ENCODE results near the gene HSPA12B. TPM values are rescaled to one million over a fixed set of nuclear protein-coding genes. Genes with fewer than 3 reads are reported as not detected.

The HSPA12B gene
- total RNA-seq, 4 donors from 2014 or later, result 0.64 to 4.6 (median 1.8) TPM

DNA sequence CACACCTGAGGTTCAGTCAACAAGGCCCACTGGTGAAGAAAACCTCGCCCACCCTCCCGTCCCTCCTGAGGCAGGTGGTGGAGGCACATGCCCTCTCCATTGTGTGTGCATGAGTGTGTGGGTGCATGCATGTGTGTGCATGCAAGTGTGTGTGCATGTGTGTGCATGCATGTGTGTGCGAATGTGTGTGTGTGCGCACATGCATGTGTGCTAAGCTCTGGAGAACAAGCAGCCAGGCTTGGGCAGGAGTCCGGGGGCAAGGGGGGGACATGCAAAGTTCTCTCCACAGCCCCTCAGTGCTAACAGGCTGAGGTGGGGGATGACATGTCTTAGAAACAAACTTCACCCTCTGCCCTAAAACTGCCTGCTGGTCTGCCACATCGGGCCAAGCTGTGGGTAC is 3.1 kb upstream of the HSPA12B start:
- H3K27ac ChIP-seq, result peak overlapping the region in 1 of 4 donors; percentile 2
- intact Hi-C loops (cut with DNase I), result no loop called here
- peaks cover 15 to 51% (median 17%) of the 10 kb centered on the region in 3 donors for H3K4me1 ChIP-seq
- H3K9me3 ChIP-seq, result no peaks in the 10 kb centered on the region
- H3K36me3 ChIP-seq, result no peaks in the 10 kb centered on the region
- H3K27me3 ChIP-seq, result peaks cover 0 to 62% (median 2%) of the 10 kb centered on the region in 4 donors
- no peak for DNase-seq
- no peak overlapping the region for H3K4me3 ChIP-seq
- TF ChIP-seq POLR2A (IDR thresholded peaks at IDR 0.05) (no peak), CTCF (IDR thresholded peaks at IDR 0.05) (no peak)
- WGBS, 2 donors, result 57 to 72% methylated on average over 3 to 5 of the region's 6 CpGs

DNA sequence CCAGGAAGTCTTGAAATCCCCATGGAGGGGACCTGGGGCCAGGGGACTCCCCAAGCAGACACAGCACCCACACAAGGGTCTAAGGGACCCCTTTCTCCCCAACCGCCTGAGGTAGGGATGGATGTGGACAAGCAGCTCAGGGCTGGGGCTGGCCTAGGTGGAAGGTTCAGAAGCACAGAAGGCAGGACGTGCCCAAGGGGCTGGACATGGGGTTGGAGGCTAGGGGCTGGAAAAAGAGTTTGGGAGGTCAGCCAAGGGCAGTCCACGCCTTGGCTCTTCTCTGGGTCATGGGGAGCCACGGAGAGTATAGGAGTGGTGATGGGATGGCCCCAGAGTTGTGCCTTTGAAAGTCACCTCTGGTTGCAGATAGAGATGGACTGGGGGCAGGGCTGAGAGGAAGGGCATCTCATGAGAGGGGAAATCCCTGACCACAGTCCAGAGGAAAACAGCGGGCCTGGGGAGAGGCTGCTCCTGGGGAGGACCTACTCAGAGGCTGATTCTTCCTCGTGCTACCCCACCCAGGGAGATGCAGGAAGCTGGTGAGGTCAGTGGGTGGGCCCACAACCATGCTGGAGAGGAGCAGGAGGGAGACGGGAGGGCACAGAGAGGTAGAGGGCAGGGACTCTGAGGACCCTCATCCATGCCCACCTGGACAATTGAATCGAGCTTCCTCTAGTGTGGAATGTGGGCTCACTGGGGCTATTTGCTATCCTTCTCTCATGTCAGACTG is 2.5 kb upstream of the HSPA12B start:
- WGBS, 2 donors, result 66 to 74% methylated on average over 6 to 7 of the region's 8 CpGs
- Histone ChIP-seq H3K27ac (peak overlapping the region in 1 of 4 donors; percentile 21), H3K4me3 (no peak overlapping the region), H3K9me3 (no peaks in the 10 kb centered on the region), H3K4me1 (peaks cover 15 to 53% (median 17%) of the 10 kb centered on the region in 3 donors), H3K27me3 (peaks cover 0 to 62% (median 2%) of the 10 kb centered on the region in 4 donors), H3K36me3 (no peaks in the 10 kb centered on the region)
- intact Hi-C loops (cut with DNase I), result no loop called here
- no peak for DNase-seq
- TF ChIP-seq POLR2A (IDR thresholded peaks at IDR 0.05) (no peak), CTCF (IDR thresholded peaks at IDR 0.05) (no peak)

- peaks cover 15 to 53% (median 17%) of the 10 kb centered on the region in 3 donors for H3K4me1 ChIP-seq
- peaks cover 0 to 62% (median 2%) of the 10 kb centered on the region in 4 donors for H3K27me3 ChIP-seq
- WGBS, 2 donors, result 79 to 80% methylated on average over 10 to 12 of the region's 12 CpGs
- H3K27ac ChIP-seq, result peak overlapping the region in 1 of 4 donors; percentile 21
- no peaks in the 10 kb centered on the region for H3K9me3 ChIP-seq
- H3K36me3 ChIP-seq, result no peaks in the 10 kb centered on the region
- TF ChIP-seq CTCF (IDR thresholded peaks at IDR 0.05), result no peak
- no peak for TF ChIP-seq POLR2A (IDR thresholded peaks at IDR 0.05)
- H3K4me3 ChIP-seq, result no peak overlapping the region
- intact Hi-C loops (cut with DNase I), result no loop called here
- no peak for DNase-seq
Measured at GRCh38 chr20:3730803-3731672, 1.4 kb upstream of the HSPA12B start.

- Histone ChIP-seq H3K27ac (peak overlapping the region in 3 of 4 donors; percentile 11 to 83 (median 70)), H3K4me1 (peaks cover 15 to 61% (median 17%) of the 10 kb centered on the region in 3 donors), H3K9me3 (no peaks in the 10 kb centered on the region), H3K27me3 (peaks cover 0 to 62% (median 2%) of the 10 kb centered on the region in 4 donors), H3K4me3 (peak overlapping the region in 2 of 4 donors; percentile 49 to 64), H3K36me3 (no peaks in the 10 kb centered on the region)
- DNase-seq, result no peak
- intact Hi-C loops (cut with DNase I), result no loop called here
- TF ChIP-seq CTCF (IDR thresholded peaks at IDR 0.05) (no peak), POLR2A (IDR thresholded peaks at IDR 0.05) (no peak)
- 91% methylated on average over 8 of the region's 16 CpGs; no CpG with 5 or more reads in 1 of the 2 donors for WGBS, 2 donors
Measured at GRCh38 chr20:3731944-3732326, 550 bp upstream of the HSPA12B start.

All from esophagus squamous epithelium (tissue), 5 donors.